Breast epithelium (tissue), 3 donors: ENCODE results near the gene AFF3.

Experiments
- POLR2A ChIP-seq: fragments of 450-650 bp; IDR thresholded peaks from one replicate; pipeline ENCODE4 v1.6.1; 2016; ENCODE audit warnings: antibody characterized with exemption, mild to moderate bottlenecking, moderate library complexity
- POLR2AphosphoS5 ChIP-seq, 3 donors: sonication (generic); formaldehyde crosslinking; IDR thresholded peaks; one replicate each; pipeline ENCODE4 v1.6.1; 2017; ENCODE audit warnings: antibody characterized with exemption in 3 of 3
- TF ChIP-seq, protein P1 (sequence below), 3 donors: fragments of 450-650 bp; IDR thresholded peaks; one replicate each; pipeline ENCODE4 v1.5.1; 2016 to 2017; ENCODE audit warnings: antibody characterized with exemption in 3 of 3, mild to moderate bottlenecking in 3 of 3, moderate library complexity in 3 of 3

DNA sequence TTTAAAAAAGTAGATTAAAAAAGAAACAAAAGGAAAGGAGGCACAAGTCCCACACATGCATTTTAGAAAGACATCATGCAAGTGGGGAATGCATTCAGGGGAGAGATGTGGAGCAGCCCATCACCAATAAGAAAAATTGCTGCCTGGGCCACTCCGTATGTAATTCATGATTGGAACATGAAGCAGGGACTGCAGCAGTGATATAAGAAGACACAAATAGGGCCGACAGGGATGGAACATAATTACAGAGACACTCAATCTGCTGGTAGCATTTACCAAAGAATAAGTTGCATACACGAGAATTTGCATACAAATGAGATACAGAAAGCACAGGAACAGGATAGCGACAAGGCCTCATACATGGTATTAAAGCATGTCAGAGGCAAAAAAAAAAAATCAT, 6.5 kb upstream of the AFF3 start:
- TF ChIP-seq, protein P1, sequence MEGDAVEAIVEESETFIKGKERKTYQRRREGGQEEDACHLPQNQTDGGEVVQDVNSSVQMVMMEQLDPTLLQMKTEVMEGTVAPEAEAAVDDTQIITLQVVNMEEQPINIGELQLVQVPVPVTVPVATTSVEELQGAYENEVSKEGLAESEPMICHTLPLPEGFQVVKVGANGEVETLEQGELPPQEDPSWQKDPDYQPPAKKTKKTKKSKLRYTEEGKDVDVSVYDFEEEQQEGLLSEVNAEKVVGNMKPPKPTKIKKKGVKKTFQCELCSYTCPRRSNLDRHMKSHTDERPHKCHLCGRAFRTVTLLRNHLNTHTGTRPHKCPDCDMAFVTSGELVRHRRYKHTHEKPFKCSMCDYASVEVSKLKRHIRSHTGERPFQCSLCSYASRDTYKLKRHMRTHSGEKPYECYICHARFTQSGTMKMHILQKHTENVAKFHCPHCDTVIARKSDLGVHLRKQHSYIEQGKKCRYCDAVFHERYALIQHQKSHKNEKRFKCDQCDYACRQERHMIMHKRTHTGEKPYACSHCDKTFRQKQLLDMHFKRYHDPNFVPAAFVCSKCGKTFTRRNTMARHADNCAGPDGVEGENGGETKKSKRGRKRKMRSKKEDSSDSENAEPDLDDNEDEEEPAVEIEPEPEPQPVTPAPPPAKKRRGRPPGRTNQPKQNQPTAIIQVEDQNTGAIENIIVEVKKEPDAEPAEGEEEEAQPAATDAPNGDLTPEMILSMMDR (IDR thresholded peaks at IDR 0.05) = no peak
- no peak for TF ChIP-seq POLR2A
- TF ChIP-seq POLR2AphosphoS5 (IDR thresholded peaks at IDR 0.05) = no peak
